Neural progenitor cell (in vitro differentiated cells): ENCODE results near the gene ZNF81.

Experiments used
- EZH2 ChIP-seq: fragments of 200-600 bp; sonication (generic); IDR thresholded peaks from 2 replicates; pipeline ENCODE4 v1.6.1; 2017; ENCODE audit warnings: antibody characterized with exemption, mild to moderate bottlenecking, moderate library complexity
- TF ChIP-seq, protein P1 (sequence below): fragments of 200-600 bp; sonication (generic); IDR thresholded peaks from 2 replicates; pipeline ENCODE4 v1.5.1; 2017; ENCODE audit warnings: antibody characterized with exemption, mild to moderate bottlenecking

DNA sequence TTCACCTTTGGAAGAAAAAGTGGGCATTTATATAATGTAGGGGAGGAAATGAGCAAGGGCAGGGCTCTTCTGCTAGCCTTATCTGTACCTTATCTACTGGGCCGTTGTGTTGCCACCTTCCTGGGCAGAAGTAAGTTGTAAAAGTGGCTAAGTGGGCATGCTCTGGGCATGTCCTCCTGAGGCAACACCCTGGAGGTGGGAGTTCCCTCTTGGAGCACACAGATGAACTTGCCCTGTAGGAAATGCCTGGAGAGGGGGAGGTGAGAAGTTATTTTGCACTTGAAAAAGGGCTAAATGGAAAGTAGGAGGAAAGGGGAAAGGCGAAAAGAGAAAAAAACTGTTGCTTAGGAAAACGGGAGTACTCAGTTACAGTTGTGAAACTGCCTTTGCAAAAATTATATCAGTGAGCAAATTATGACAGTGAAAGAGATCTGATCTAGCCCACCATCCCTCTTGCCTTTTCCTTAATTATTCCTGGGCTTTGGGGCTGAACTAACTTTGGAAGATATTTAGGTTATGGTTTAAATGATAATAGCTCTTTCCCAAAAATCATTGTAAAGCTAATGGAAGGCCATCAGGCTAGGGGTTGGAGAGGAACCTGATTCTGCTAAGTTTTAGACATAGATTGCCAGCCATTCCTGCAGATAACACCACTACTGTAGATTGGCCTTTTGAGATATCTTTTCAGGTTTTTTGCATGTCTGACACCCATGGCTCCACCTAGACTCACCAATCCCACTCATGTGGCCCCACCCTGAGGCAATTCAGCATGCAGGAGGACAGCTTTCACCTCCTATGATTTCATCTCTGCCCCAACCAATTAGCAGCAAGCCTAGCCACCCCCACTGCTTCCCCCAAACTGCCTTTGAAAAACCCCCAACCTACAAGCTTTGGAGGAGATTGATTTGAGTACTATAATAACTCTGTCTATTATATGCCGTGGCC, 20.5 kb upstream of the ZNF81 start:
- TF ChIP-seq, protein P1, sequence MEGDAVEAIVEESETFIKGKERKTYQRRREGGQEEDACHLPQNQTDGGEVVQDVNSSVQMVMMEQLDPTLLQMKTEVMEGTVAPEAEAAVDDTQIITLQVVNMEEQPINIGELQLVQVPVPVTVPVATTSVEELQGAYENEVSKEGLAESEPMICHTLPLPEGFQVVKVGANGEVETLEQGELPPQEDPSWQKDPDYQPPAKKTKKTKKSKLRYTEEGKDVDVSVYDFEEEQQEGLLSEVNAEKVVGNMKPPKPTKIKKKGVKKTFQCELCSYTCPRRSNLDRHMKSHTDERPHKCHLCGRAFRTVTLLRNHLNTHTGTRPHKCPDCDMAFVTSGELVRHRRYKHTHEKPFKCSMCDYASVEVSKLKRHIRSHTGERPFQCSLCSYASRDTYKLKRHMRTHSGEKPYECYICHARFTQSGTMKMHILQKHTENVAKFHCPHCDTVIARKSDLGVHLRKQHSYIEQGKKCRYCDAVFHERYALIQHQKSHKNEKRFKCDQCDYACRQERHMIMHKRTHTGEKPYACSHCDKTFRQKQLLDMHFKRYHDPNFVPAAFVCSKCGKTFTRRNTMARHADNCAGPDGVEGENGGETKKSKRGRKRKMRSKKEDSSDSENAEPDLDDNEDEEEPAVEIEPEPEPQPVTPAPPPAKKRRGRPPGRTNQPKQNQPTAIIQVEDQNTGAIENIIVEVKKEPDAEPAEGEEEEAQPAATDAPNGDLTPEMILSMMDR, result no peak
- TF ChIP-seq EZH2, result no peak
